H9 (cell line): ENCODE data around the gene PSME1. TPM values are rescaled to one million over a fixed set of nuclear protein-coding genes. Genes with fewer than 3 reads are reported as not detected.

Experiments
- DNase-seq: peaks from one replicate; pipeline ENCODE4 v3.0.0-alpha.2; 2017
- H2AFZ ChIP-seq: one replicate; pipeline ENCODE4 v1.6.1; 2013; ENCODE audit warnings: mild to moderate bottlenecking, low read length, control low read depth, moderate library complexity
- H2AK5ac ChIP-seq: 2 replicates; pipeline ENCODE4 v1.6.1; 2013; ENCODE audit warnings: low read length, control low read depth, mixed read lengths; ENCODE audit not compliant: insufficient read length
- H2BK120ac ChIP-seq: one replicate; pipeline ENCODE4 v1.6.1; 2013; ENCODE audit warnings: low read depth, mild to moderate bottlenecking, low read length, control low read depth, inconsistent platforms; ENCODE audit not compliant: poor library complexity, severe bottlenecking
- H2BK12ac ChIP-seq: 2 replicates; pipeline ENCODE4 v1.6.1; 2013; ENCODE audit warnings: low read length, control low read depth, mixed read lengths, low read depth; ENCODE audit not compliant: insufficient read length
- H2BK15ac ChIP-seq: 2 replicates; pipeline ENCODE4 v1.6.1; 2013; ENCODE audit warnings: low read depth, low read length, control low read depth
- H2BK20ac ChIP-seq: one replicate; pipeline ENCODE4 v1.6.1; 2013; ENCODE audit warnings: low read depth, mild to moderate bottlenecking, low read length, control low read depth, inconsistent platforms; ENCODE audit not compliant: poor library complexity, severe bottlenecking
- H2BK5ac ChIP-seq: 2 replicates; pipeline ENCODE4 v1.6.1; 2013; ENCODE audit warnings: low read length, control low read depth, mixed read lengths; ENCODE audit not compliant: insufficient read length
- H3K14ac ChIP-seq: 2 replicates; pipeline ENCODE4 v1.6.1; 2013; ENCODE audit warnings: low read length, control low read depth; ENCODE audit not compliant: insufficient read depth
- H3K18ac ChIP-seq: 2 replicates; pipeline ENCODE4 v1.6.1; 2013; ENCODE audit warnings: low read depth, mild to moderate bottlenecking, mixed read lengths, low read length, control low read depth; ENCODE audit not compliant: insufficient read length
- H3K23ac ChIP-seq: 2 replicates; pipeline ENCODE4 v1.6.1; 2013; ENCODE audit warnings: low read length, control low read depth, mixed read lengths, low read depth; ENCODE audit not compliant: insufficient read length
- H3K23me2 ChIP-seq: 2 replicates; pipeline ENCODE4 v1.6.1; 2013; ENCODE audit warnings: low read depth, mild to moderate bottlenecking, mixed read lengths, low read length, control low read depth; ENCODE audit not compliant: insufficient read length, poor library complexity, severe bottlenecking
- H3K27ac ChIP-seq: 2 replicates; pipeline ENCODE4 v1.5.1; 2013; ENCODE audit warnings: low read length, control low read depth, mixed read lengths, low read depth; ENCODE audit not compliant: insufficient read length
- H3K27me3 ChIP-seq: 2 replicates; pipeline ENCODE4 v1.6.1; 2013; ENCODE audit warnings: low read length, control low read depth, inconsistent platforms; ENCODE audit not compliant: insufficient read depth
- H3K4ac ChIP-seq: 2 replicates; pipeline ENCODE4 v1.6.1; 2013; ENCODE audit warnings: low read depth, mild to moderate bottlenecking, control low read depth, inconsistent platforms, low read length, moderate library complexity
- H3K4me1 ChIP-seq: 2 replicates; pipeline ENCODE4 v1.6.1; 2013; ENCODE audit warnings: low read length, control low read depth, inconsistent platforms; ENCODE audit not compliant: insufficient read depth
- H3K4me2 ChIP-seq: 2 replicates; pipeline ENCODE4 v1.6.1; 2013; ENCODE audit warnings: low read length, control low read depth, mixed read lengths; ENCODE audit not compliant: insufficient read length, insufficient read depth
- H3K56ac ChIP-seq: 2 replicates; pipeline ENCODE4 v1.6.1; 2013; ENCODE audit warnings: low read depth, mild to moderate bottlenecking, mixed read lengths, low read length, control low read depth; ENCODE audit not compliant: insufficient read length
- H3K79me1 ChIP-seq: 2 replicates; pipeline ENCODE4 v1.6.1; 2013; ENCODE audit warnings: low read depth, mild to moderate bottlenecking, moderate library complexity, low read length, control low read depth, inconsistent platforms; ENCODE audit not compliant: insufficient read depth, poor library complexity, severe bottlenecking
- H3K79me2 ChIP-seq: 2 replicates; pipeline ENCODE4 v1.6.1; 2013; ENCODE audit warnings: low read length, control low read depth, inconsistent platforms; ENCODE audit not compliant: insufficient read depth
- H3K9ac ChIP-seq: 2 replicates; pipeline ENCODE4 v1.6.1; 2013; ENCODE audit warnings: low read length, control low read depth, mixed read lengths; ENCODE audit not compliant: insufficient read length; ENCODE audit errors: extremely low read depth
- H3K9me3 ChIP-seq: one replicate; pipeline ENCODE4 v1.6.1; 2013; ENCODE audit warnings: low read depth, low read length, inconsistent platforms; ENCODE audit not compliant: control insufficient read depth
- H3T11ph ChIP-seq: one replicate; pipeline ENCODE4 v1.6.1; 2013; ENCODE audit warnings: mild to moderate bottlenecking, low read length, control low read depth, inconsistent platforms
- H4K20me1 ChIP-seq: one replicate; pipeline ENCODE4 v1.6.1; 2013; ENCODE audit not compliant: control insufficient read depth, insufficient read length, insufficient read depth
- H4K5ac ChIP-seq: 2 replicates; pipeline ENCODE4 v1.6.1; 2013; ENCODE audit warnings: low read depth, mild to moderate bottlenecking, mixed read lengths, low read length, control low read depth; ENCODE audit not compliant: insufficient read length
- H4K8ac ChIP-seq: replicated peaks from 2 replicates; pipeline ENCODE4 v1.6.1; 2013; ENCODE audit warnings: low read length, control low read depth, mixed read lengths, low read depth; ENCODE audit not compliant: insufficient read length
- H4K91ac ChIP-seq: 2 replicates; pipeline ENCODE4 v1.6.1; 2013; ENCODE audit warnings: low read depth, mild to moderate bottlenecking, moderate library complexity, mixed read lengths, low read length, control low read depth; ENCODE audit not compliant: insufficient read length
- H3K27ac Mint-ChIP-seq, 3 experiments: 2 replicates in 2 of 3; 3 replicates in 1 of 3; pipeline ENCODE4 v1.8.0; 2020 to 2021; ENCODE audit warnings: mixed read lengths in 3 of 3, mild to moderate bottlenecking in 1 of 3, moderate library complexity in 1 of 3
- H3K27me3 Mint-ChIP-seq: 2 replicates; pipeline ENCODE4 v1.8.0; 2021; ENCODE audit warnings: low read depth, mild to moderate bottlenecking, moderate library complexity, mixed read lengths
- H3K36me3 Mint-ChIP-seq, 3 experiments: 2 replicates in 2 of 3; 3 replicates in 1 of 3; pipeline ENCODE4 v1.8.0; 2020 to 2021; ENCODE audit warnings: low read depth in 3 of 3, mixed read lengths in 3 of 3; ENCODE audit not compliant: insufficient read depth in 1 of 3
- H3K4me1 Mint-ChIP-seq, 2 experiments: 2 replicates each; pipeline ENCODE4 v1.8.0; 2020; ENCODE audit warnings: mixed read lengths in 2 of 2
- H3K4me3 Mint-ChIP-seq, 2 experiments: 2 replicates in 1 of 2; 3 replicates in 1 of 2; pipeline ENCODE4 v1.8.0; 2020 to 2021; ENCODE audit warnings: mild to moderate bottlenecking in 2 of 2, mixed read lengths in 2 of 2, moderate library complexity in 1 of 2
- H3K9me3 Mint-ChIP-seq, 2 experiments: 2 replicates in 1 of 2; 3 replicates in 1 of 2; pipeline ENCODE4 v1.8.0; 2020; ENCODE audit warnings: mild to moderate bottlenecking in 2 of 2, mixed read lengths in 2 of 2, moderate library complexity in 1 of 2
- CTCF ChIP-seq: fragments of 200-600 bp; sonication (generic); conservative IDR thresholded peaks from 3 replicates; pipeline ENCODE4 v1.8.0; 2021; ENCODE audit warnings: antibody characterized with exemption, mild to moderate bottlenecking
- total RNA-seq: library from RNA; stranded (reverse); gene quantifications from 2 replicates; pipeline ENCODE4 v1.2.1, GENCODE V29; 2021

PSME1 gene
- total RNA-seq, 1 experiment from 2014 or later = 109 TPM

GRCh38 chr14:24126939-24127338 lies 9.1 kb upstream of the PSME1 start:
- DNase-seq = no peak
- H3K79me1 ChIP-seq = no peaks in the 10 kb centered on the region
- H4K20me1 ChIP-seq = no peaks in the 10 kb centered on the region
- H3K27me3 Mint-ChIP-seq = no peaks in the 10 kb centered on the region
- H3K4ac ChIP-seq = no peak overlapping the region
- peaks cover 3 to 23% (median 19%) of the 10 kb centered on the region in 3 experiments; a peak in 6 of 7 replicates for H3K36me3 Mint-ChIP-seq
- no peak overlapping the region for H4K91ac ChIP-seq
- H3K4me1 ChIP-seq = no peaks in the 10 kb centered on the region
- no peaks in the 10 kb centered on the region for H3K79me2 ChIP-seq
- H3K9ac ChIP-seq = no peak overlapping the region
- no peak overlapping the region for H2AFZ ChIP-seq
- H2BK120ac ChIP-seq = no peak overlapping the region
- H2AK5ac ChIP-seq = no peak overlapping the region
- no peak overlapping the region for H3K23ac ChIP-seq
- H3K4me3 Mint-ChIP-seq = no peak overlapping the region
- no peak overlapping the region for H2BK5ac ChIP-seq
- no peak overlapping the region for H2BK15ac ChIP-seq
- H3K4me2 ChIP-seq = no peak overlapping the region
- no peaks in the 10 kb centered on the region for H3K9me3 Mint-ChIP-seq
- no peak overlapping the region for H3K27ac Mint-ChIP-seq
- no peaks in the 10 kb centered on the region for H3K9me3 ChIP-seq
- no peak overlapping the region for H3K56ac ChIP-seq
- no peak overlapping the region for H3K27ac ChIP-seq
- H2BK12ac ChIP-seq = no peak overlapping the region
- TF ChIP-seq CTCF = no peak
- no peaks in the 10 kb centered on the region for H3K27me3 ChIP-seq
- H3K4me1 Mint-ChIP-seq = no peaks in the 10 kb centered on the region
- H3K14ac ChIP-seq = no peak overlapping the region
- no peak overlapping the region for H4K5ac ChIP-seq
- H3K18ac ChIP-seq = no peak overlapping the region
- no peak overlapping the region for H3T11ph ChIP-seq
- no peaks in the 10 kb centered on the region for H3K23me2 ChIP-seq
- H4K8ac ChIP-seq = no peak overlapping the region
- no peak overlapping the region for H2BK20ac ChIP-seq
